Calu3 (cell line): ENCODE results near the gene UBTF. TPM values are rescaled to one million over a fixed set of nuclear protein-coding genes. Genes with fewer than 3 reads are reported as not detected.

Source experiments
- BruUV-seq: library from RNA; stranded (reverse); fragments of 400-500 nt; replicated peaks from 2 replicates; lab custom pipeline; 2021; lab: Mats Ljungman, UMichigan
- CTCF ChIA-PET: fragments of 300-600 bp; sonication (Branson Sonifier 250); formaldehyde crosslinking; loops from one replicate; lab custom pipeline; 2022; ENCODE audit warnings: antibody characterized with exemption; lab: Charles Lee
- DNase-seq: peaks from one replicate; pipeline ENCODE4 v3.0.0; 2022
- H3K27ac Mint-ChIP-seq: one replicate; pipeline ENCODE4 v1.8.0; 2022; ENCODE audit warnings: mixed read lengths; ENCODE audit not compliant: unreplicated experiment
- H3K27me3 Mint-ChIP-seq: one replicate; pipeline ENCODE4 v1.8.0; 2022; ENCODE audit warnings: mixed read lengths; ENCODE audit not compliant: unreplicated experiment
- H3K36me3 Mint-ChIP-seq: one replicate; pipeline ENCODE4 v1.8.0; 2022; ENCODE audit warnings: mild to moderate bottlenecking, moderate library complexity, mixed read lengths; ENCODE audit not compliant: insufficient read depth, unreplicated experiment
- H3K4me1 Mint-ChIP-seq: one replicate; pipeline ENCODE4 v1.8.0; 2022; ENCODE audit warnings: mild to moderate bottlenecking, low read depth, mixed read lengths; ENCODE audit not compliant: unreplicated experiment
- H3K4me3 Mint-ChIP-seq: one replicate; pipeline ENCODE4 v1.8.0; 2022; ENCODE audit warnings: mild to moderate bottlenecking, low read depth, moderate library complexity, mixed read lengths; ENCODE audit not compliant: unreplicated experiment
- H3K9me3 Mint-ChIP-seq: one replicate; pipeline ENCODE4 v1.8.0; 2022; ENCODE audit warnings: low read depth, mixed read lengths; ENCODE audit not compliant: unreplicated experiment
- intact Hi-C: fragments of 100-400 bp; cut with micrococcal nuclease; formaldehyde crosslinking; loops from one replicate; pipeline ENCODE4 v1.10.0; 2022; ENCODE audit not compliant: unreplicated experiment
- total RNA-seq: library from RNA; stranded (reverse); gene quantifications from 2 replicates; pipeline ENCODE4 v1.2.3, GENCODE V29; 2022
- TF ChIP-seq, protein P1 (sequence below): fragments of 200-600 bp; IDR thresholded peaks from one replicate; pipeline ENCODE4 v1.8.0; 2022; ENCODE audit warnings: antibody characterized with exemption; ENCODE audit not compliant: unreplicated experiment

Gene UBTF
- total RNA-seq, 1 experiment from 2014 or later = 92.1 TPM

DNA sequence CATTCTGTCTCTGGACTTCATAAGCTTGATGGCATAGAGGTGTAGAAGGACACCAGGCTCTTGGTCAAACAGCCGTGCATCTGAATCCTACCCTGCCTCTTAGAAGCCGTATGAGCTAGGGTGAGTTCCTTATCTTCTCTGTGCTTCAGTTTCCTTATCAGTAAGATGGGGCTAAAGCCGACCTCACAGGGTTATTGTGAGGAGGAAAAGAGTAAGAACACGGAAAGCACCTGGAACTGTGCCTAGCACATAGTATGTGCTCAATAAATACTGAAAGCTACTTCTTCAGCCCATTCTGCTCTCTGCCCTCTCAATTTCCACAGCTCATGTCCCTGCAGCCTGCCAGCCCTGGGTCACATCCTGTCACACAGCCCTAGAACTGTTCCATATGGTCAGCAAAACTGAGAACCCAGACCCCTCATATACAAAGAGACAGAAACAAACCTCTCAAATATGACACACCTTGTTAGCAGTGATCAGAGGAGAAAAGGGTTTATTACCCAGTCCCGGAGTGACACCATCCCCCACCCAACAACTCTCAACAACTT lies 17.0 kb upstream of the UBTF start:
- no peak overlapping the region for H3K27ac Mint-ChIP-seq
- H3K36me3 Mint-ChIP-seq = peaks cover 22% of the 10 kb centered on the region
- DNase-seq = no peak
- BruUV-seq = no TSS peak
- peaks cover 18% of the 10 kb centered on the region for H3K27me3 Mint-ChIP-seq
- TF ChIP-seq, protein P1, sequence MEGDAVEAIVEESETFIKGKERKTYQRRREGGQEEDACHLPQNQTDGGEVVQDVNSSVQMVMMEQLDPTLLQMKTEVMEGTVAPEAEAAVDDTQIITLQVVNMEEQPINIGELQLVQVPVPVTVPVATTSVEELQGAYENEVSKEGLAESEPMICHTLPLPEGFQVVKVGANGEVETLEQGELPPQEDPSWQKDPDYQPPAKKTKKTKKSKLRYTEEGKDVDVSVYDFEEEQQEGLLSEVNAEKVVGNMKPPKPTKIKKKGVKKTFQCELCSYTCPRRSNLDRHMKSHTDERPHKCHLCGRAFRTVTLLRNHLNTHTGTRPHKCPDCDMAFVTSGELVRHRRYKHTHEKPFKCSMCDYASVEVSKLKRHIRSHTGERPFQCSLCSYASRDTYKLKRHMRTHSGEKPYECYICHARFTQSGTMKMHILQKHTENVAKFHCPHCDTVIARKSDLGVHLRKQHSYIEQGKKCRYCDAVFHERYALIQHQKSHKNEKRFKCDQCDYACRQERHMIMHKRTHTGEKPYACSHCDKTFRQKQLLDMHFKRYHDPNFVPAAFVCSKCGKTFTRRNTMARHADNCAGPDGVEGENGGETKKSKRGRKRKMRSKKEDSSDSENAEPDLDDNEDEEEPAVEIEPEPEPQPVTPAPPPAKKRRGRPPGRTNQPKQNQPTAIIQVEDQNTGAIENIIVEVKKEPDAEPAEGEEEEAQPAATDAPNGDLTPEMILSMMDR = no peak
- H3K4me3 Mint-ChIP-seq = no peak overlapping the region
- intact Hi-C loops = no loop called here
- no peaks in the 10 kb centered on the region for H3K9me3 Mint-ChIP-seq
- peaks cover 38% of the 10 kb centered on the region for H3K4me1 Mint-ChIP-seq
- CTCF ChIA-PET = interaction anchor here (0.5 to 0.6 kb wide), 2 partner anchors 10 to 241 kb away, joined by 7 to 12 read pairs; no protein-coding TSS in a partner anchor

DNA sequence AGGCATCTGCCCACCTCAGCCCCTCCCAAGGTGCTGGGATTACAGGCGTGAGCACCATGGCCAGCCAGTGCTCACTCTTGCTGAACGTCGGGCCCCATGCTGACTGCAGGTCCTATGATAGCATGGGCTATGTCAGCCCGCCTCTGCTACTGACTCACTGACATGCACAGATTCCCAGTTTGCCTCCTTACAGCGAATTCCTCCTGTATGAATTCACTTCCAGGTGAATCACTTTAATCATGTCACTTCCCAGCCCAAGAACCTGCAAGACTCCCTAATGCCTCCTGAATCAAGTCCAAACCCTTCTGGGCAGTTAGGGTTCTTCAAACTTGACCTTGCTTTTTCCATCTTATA lies 16.1 kb upstream of the UBTF start:
- peaks cover 13% of the 10 kb centered on the region for H3K27me3 Mint-ChIP-seq
- H3K36me3 Mint-ChIP-seq = peaks cover 22% of the 10 kb centered on the region
- BruUV-seq = no TSS peak
- TF ChIP-seq, protein P1 = no peak
- H3K4me3 Mint-ChIP-seq = peak overlapping the region; percentile 7
- peak overlapping the region; percentile 78 for H3K27ac Mint-ChIP-seq
- peaks cover 38% of the 10 kb centered on the region for H3K4me1 Mint-ChIP-seq
- no peaks in the 10 kb centered on the region for H3K9me3 Mint-ChIP-seq
- CTCF ChIA-PET = interaction anchor here (0.7 kb wide), 1 partner anchor 524 kb away, joined by 3 read pairs; no protein-coding TSS in a partner anchor
- intact Hi-C loops = no loop called here
- no peak for DNase-seq

DNA sequence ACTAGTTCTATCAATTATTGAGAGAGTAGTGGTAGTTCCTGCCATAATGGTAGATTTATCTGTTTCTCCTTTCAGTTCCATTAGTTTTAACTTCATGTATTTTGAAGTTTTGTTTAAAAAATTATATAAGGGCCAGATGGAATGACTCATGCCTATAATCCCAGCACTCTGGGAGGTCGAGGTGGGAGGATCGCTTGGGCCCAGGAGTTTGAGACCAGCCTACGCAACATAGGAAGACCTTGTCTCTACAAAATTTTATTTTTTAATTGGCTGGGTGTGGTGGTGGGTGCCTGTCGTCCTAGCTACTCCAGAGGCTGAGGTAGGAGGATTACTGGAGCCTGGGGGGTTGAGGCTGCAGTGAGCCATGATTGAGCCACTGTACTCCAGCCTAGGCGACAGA lies 14.1 kb upstream of the UBTF start:
- intact Hi-C loops = no loop called here
- Mint-ChIP-seq H3K9me3 (no peaks in the 10 kb centered on the region), H3K36me3 (peaks cover 22% of the 10 kb centered on the region), H3K4me3 (no peak overlapping the region), H3K27me3 (peaks cover 24% of the 10 kb centered on the region), H3K27ac (no peak overlapping the region), H3K4me1 (peaks cover 38% of the 10 kb centered on the region)
- DNase-seq = no peak
- CTCF ChIA-PET = no interaction called here
- BruUV-seq = no TSS peak
- TF ChIP-seq, protein P1 = no peak

GRCh38 chr17:44232061-44232460 lies 12.6 kb upstream of the UBTF start:
- Mint-ChIP-seq H3K4me1 (peaks cover 38% of the 10 kb centered on the region), H3K36me3 (peaks cover 22% of the 10 kb centered on the region), H3K9me3 (no peaks in the 10 kb centered on the region), H3K27ac (peak overlapping the region; percentile 13), H3K27me3 (peaks cover 26% of the 10 kb centered on the region), H3K4me3 (no peak overlapping the region)
- no TSS peak for BruUV-seq
- CTCF ChIA-PET = interaction anchor here (0.6 to 0.9 kb wide), 2 partner anchors 10 to 15 kb away, joined by 3 to 5 read pairs; no protein-coding TSS in a partner anchor
- intact Hi-C loops = no loop called here
- TF ChIP-seq, protein P1 = no peak
- DNase-seq = no peak
